T-cell (primary cell): ENCODE results near the gene SRRM2. TPM values are rescaled to one million over a fixed set of nuclear protein-coding genes. Genes with fewer than 3 reads are reported as not detected.
A peak's percentile ranks its signal among the peaks of the same experiment; 100 is the strongest.

Experiments
- ATAC-seq, 4 experiments: fragments of 200-7000 bp in 3 of 4; fragments of 150-1000 bp in 1 of 4; cut with Tn5 transposase; replicated peaks in 1 of 4; 1 replicate in 3 of 4; 2 replicates in 1 of 4; pipeline ENCODE4 v1.10.0; 2021; ENCODE audit warnings: moderate library complexity in 3 of 4, mild to moderate bottlenecking in 2 of 4, moderate number of reproducible peaks in 1 of 4
- CTCF ChIA-PET, 2 donors: fragments of 300-600 bp; sonication (Branson Sonifier 250); formaldehyde crosslinking; loops; one replicate each; lab custom pipeline; 2022; ENCODE audit warnings: antibody characterized with exemption in 2 of 2; lab: Charles Lee
- POLR2A ChIA-PET, 2 donors: fragments of 300-600 bp; sonication (Branson Sonifier 250); formaldehyde crosslinking; loops; one replicate each; lab custom pipeline; 2022; ENCODE audit warnings: antibody characterized with exemption in 2 of 2; lab: Charles Lee
- DNase-seq, 35 experiments: peaks; one replicate each; pipeline versions ENCODE4 v3.0.0 to v3.0.0-alpha.2; 2013 to 2023
- H3K27ac ChIP-seq: one replicate; pipeline ENCODE4 v1.5.1; 2013; ENCODE audit warnings: low read length
- H3K27me3 ChIP-seq, 2 experiments: replicated peaks in 1 of 2; 1 replicate in 1 of 2; 2 replicates in 1 of 2; pipeline versions ENCODE4 v1.6.1 to v1.7.0; 2013; ENCODE audit warnings: low read length in 1 of 2, mixed read lengths in 1 of 2; ENCODE audit not compliant: control insufficient read depth in 2 of 2, insufficient read depth in 2 of 2; ENCODE audit errors: extremely low read depth in 1 of 2
- H3K36me3 ChIP-seq, 2 donors: 1 replicate in 1 of 2; 2 replicates in 1 of 2; pipeline versions ENCODE4 v1.6.1 to v1.7.0; 2013; ENCODE audit warnings: low read length in 1 of 2; ENCODE audit not compliant: control insufficient read depth in 2 of 2, insufficient read depth in 1 of 2; ENCODE audit errors: extremely low read depth in 1 of 2
- H3K4me1 ChIP-seq, 2 experiments: 1 replicate in 1 of 2; 2 replicates in 1 of 2; pipeline versions ENCODE4 v1.6.1 to v1.7.0; 2013; ENCODE audit warnings: low read length in 2 of 2, mixed read lengths in 1 of 2; ENCODE audit not compliant: insufficient read depth in 2 of 2, control insufficient read depth in 1 of 2; ENCODE audit errors: extremely low read depth in 1 of 2
- H3K4me3 ChIP-seq, 2 donors: 1 replicate in 1 of 2; 2 replicates in 1 of 2; pipeline versions ENCODE4 v1.5.1 to v1.7.0; 2013; ENCODE audit warnings: mild to moderate bottlenecking in 2 of 2, low read length in 1 of 2, moderate library complexity in 1 of 2; ENCODE audit not compliant: control insufficient read depth in 1 of 2; ENCODE audit errors: extremely low read depth in 1 of 2
- H3K9me3 ChIP-seq: 2 replicates; pipeline ENCODE4 v1.7.0; 2013
- H3K27ac Mint-ChIP-seq, 2 donors: one replicate each; pipeline ENCODE4 v1.8.0; 2020 to 2021; ENCODE audit warnings: mild to moderate bottlenecking in 2 of 2, mixed read lengths in 2 of 2
- H3K27me3 Mint-ChIP-seq, 2 donors: one replicate each; pipeline ENCODE4 v1.8.0; 2021 to 2022; ENCODE audit warnings: mixed read lengths in 2 of 2
- H3K36me3 Mint-ChIP-seq: one replicate; pipeline ENCODE4 v1.8.0; 2021; ENCODE audit warnings: mixed read lengths
- H3K4me1 Mint-ChIP-seq, 3 donors: one replicate each; pipeline ENCODE4 v1.8.0; 2020 to 2022; ENCODE audit warnings: mixed read lengths in 3 of 3, mild to moderate bottlenecking in 1 of 3
- H3K4me3 Mint-ChIP-seq, 3 donors: one replicate each; pipeline ENCODE4 v1.8.0; 2020 to 2022; ENCODE audit warnings: mild to moderate bottlenecking in 3 of 3, mixed read lengths in 3 of 3, moderate library complexity in 3 of 3
- H3K9me3 Mint-ChIP-seq, 3 donors: one replicate each; pipeline ENCODE4 v1.8.0; 2020 to 2022; ENCODE audit warnings: mixed read lengths in 3 of 3
- WGBS: methylation state at CpG from one replicate; pipeline ENCODE4 v1.1.5; 2013; ENCODE audit warnings: missing lambda C conversion rate; ENCODE audit not compliant: insufficient coverage; 5-methylcytosine and 5-hydroxymethylcytosine counted together
- total RNA-seq, 35 experiments: library from RNA in 6 of 35; stranded (reverse) in 6 of 35; fragments of 120-200 nt in 1 of 35; gene quantifications; one replicate each; pipeline versions ENCODE4 v1.2.1 to v1.2.4 and lab custom pipeline; 2013 to 2026

SRRM2 gene
- total RNA-seq, 5 donors from 2014 or later (not counting 1 experiment from before 2014, with no cell fraction given) = 784 to 1,343 (median 947) TPM

- H3K36me3 ChIP-seq = peaks cover 0 to under 1% of the 10 kb centered on the region in 2 donors
- DNase-seq (no peak), ATAC-seq (no peak)
- H3K9me3 Mint-ChIP-seq = peaks cover 0 to 3% (median 0%) of the 10 kb centered on the region in 3 donors
- CTCF ChIA-PET = no interaction called here
- peaks cover 12 to 33% of the 10 kb centered on the region in 2 experiments for H3K4me1 ChIP-seq
- H3K27ac Mint-ChIP-seq = no peak overlapping the region
- peaks cover 22 to 31% (median 26%) of the 10 kb centered on the region in 3 donors for H3K4me1 Mint-ChIP-seq
- H3K27me3 ChIP-seq = peaks cover 0 to under 1% of the 10 kb centered on the region in 2 experiments
- no peak overlapping the region for H3K4me3 Mint-ChIP-seq
- H3K36me3 Mint-ChIP-seq = peaks cover 4% of the 10 kb centered on the region
- no peak overlapping the region for H3K27ac ChIP-seq
- H3K9me3 ChIP-seq = no peaks in the 10 kb centered on the region
- H3K27me3 Mint-ChIP-seq = no peaks in the 10 kb centered on the region
- no peak overlapping the region for H3K4me3 ChIP-seq
- POLR2A ChIA-PET = no interaction called here
- WGBS = 0% methylated on average over 1 of the region's 6 CpGs
These were observed 2.5 kb upstream of the SRRM2 start for GRCh38 chr16:2749936-2750335.

- Histone ChIP-seq H3K4me3 (peak overlapping the region; percentile 75 to 90), H3K27me3 (no peaks in the 10 kb centered on the region), H3K9me3 (no peaks in the 10 kb centered on the region), H3K27ac (peak overlapping the region; percentile 98), H3K36me3 (peaks cover 5 to 7% of the 10 kb centered on the region in 2 donors), H3K4me1 (peaks cover 22 to 49% of the 10 kb centered on the region in 2 experiments)
- POLR2A ChIA-PET = no interaction called here
- Mint-ChIP-seq H3K4me1 (peaks cover 38 to 46% (median 40%) of the 10 kb centered on the region in 3 donors), H3K36me3 (peaks cover 7% of the 10 kb centered on the region), H3K27me3 (no peaks in the 10 kb centered on the region), H3K4me3 (peak overlapping the region; percentile 91 to 93 (median 91)), H3K27ac (peak overlapping the region; percentile 99 to 100), H3K9me3 (peaks cover 0 to 3% (median 0%) of the 10 kb centered on the region in 3 donors)
- ATAC-seq (no peak), DNase-seq (peak in 2 of 35 experiments; percentile 18 to 26)
- CTCF ChIA-PET = no interaction called here
- WGBS = 61% methylated on average over 22 of the region's 23 CpGs
These were observed 832 bp upstream of the SRRM2 start for GRCh38 chr16:2751577-2752034.

GRCh38 chr16:2752850-2753732 is 653 bp downstream of the SRRM2 start:
- WGBS = 0% methylated on average over 29 of the region's 82 CpGs
- Histone ChIP-seq H3K9me3 (no peaks in the 10 kb centered on the region), H3K4me3 (peak overlapping the region; percentile 75 to 90), H3K27me3 (no peaks in the 10 kb centered on the region), H3K4me1 (peaks cover 22 to 51% of the 10 kb centered on the region in 2 experiments), H3K36me3 (peaks cover 10 to 22% of the 10 kb centered on the region in 2 donors), H3K27ac (peak overlapping the region; percentile 98)
- peak in 24 of 35 experiments; percentile 17 to 76 (median 47) for DNase-seq
- peak; percentile 33 to 40 (median 39) for ATAC-seq
- peaks cover 20% of the 10 kb centered on the region for H3K36me3 Mint-ChIP-seq
- H3K4me3 Mint-ChIP-seq = peak overlapping the region; percentile 91 to 93 (median 91)
- peaks cover 51 to 60% (median 55%) of the 10 kb centered on the region in 3 donors for H3K4me1 Mint-ChIP-seq
- H3K27ac Mint-ChIP-seq = peak overlapping the region; percentile 85 to 93
- H3K27me3 Mint-ChIP-seq = no peaks in the 10 kb centered on the region
- peaks cover 0 to 3% (median 0%) of the 10 kb centered on the region in 3 donors for H3K9me3 Mint-ChIP-seq
- CTCF ChIA-PET = no interaction called here
- POLR2A ChIA-PET = interaction anchor here (0.6 to 1.1 kb wide), 5 partner anchors 10 to 501 kb away, joined by 3 to 8 read pairs (median 4); no protein-coding TSS in a partner anchor

- Mint-ChIP-seq H3K9me3 (peaks cover 0 to 3% (median 0%) of the 10 kb centered on the region in 3 donors), H3K4me3 (peak overlapping the region; percentile 88 to 91 (median 91)), H3K27ac (peak overlapping the region; percentile 85 to 93), H3K27me3 (no peaks in the 10 kb centered on the region), H3K4me1 (peaks cover 55 to 64% (median 58%) of the 10 kb centered on the region in 3 donors), H3K36me3 (peaks cover 26% of the 10 kb centered on the region)
- no peaks in the 10 kb centered on the region for H3K9me3 ChIP-seq
- H3K27me3 ChIP-seq = no peaks in the 10 kb centered on the region
- peak overlapping the region; percentile 75 to 90 for H3K4me3 ChIP-seq
- peak overlapping the region; percentile 98 for H3K27ac ChIP-seq
- DNase-seq = no peak
- no peak for ATAC-seq
- no CpG with 5 or more reads among the region's 7 CpGs for WGBS
- ChIA-PET POLR2A (interaction anchor here (0.6 to 1.1 kb wide), 2 partner anchors 9 to 11 kb away, joined by 4 read pairs; no protein-coding TSS in a partner anchor), CTCF (no interaction called here)
- peaks cover 22 to 51% of the 10 kb centered on the region in 2 experiments for H3K4me1 ChIP-seq
- peaks cover 10 to 28% of the 10 kb centered on the region in 2 donors for H3K36me3 ChIP-seq
These were observed 1.2 kb downstream of the SRRM2 start for GRCh38 chr16:2753733-2754020.

GRCh38 chr16:2755158-2755557 is 2.7 kb downstream of the SRRM2 start:
- ChIA-PET POLR2A (interaction anchor here in 1 of 2 donors (1.0 kb wide), 1 partner anchor 16 kb away, joined by 12 read pairs; no protein-coding TSS in a partner anchor), CTCF (no interaction called here)
- H3K27me3 Mint-ChIP-seq = no peaks in the 10 kb centered on the region
- ATAC-seq (no peak), DNase-seq (no peak)
- H3K4me3 Mint-ChIP-seq = peak overlapping the region; percentile 88 to 91 (median 91)
- H3K36me3 Mint-ChIP-seq = peaks cover 38% of the 10 kb centered on the region
- Histone ChIP-seq H3K27me3 (no peaks in the 10 kb centered on the region), H3K9me3 (no peaks in the 10 kb centered on the region), H3K27ac (peak overlapping the region; percentile 37), H3K4me3 (peak overlapping the region in 1 of 2 donors; percentile 15), H3K36me3 (peaks cover 10 to 43% of the 10 kb centered on the region in 2 donors), H3K4me1 (peaks cover 22 to 51% of the 10 kb centered on the region in 2 experiments)
- H3K27ac Mint-ChIP-seq = peak overlapping the region; percentile 7 to 93
- WGBS = 35% methylated on average over 3 of the region's 3 CpGs
- peaks cover 0 to 3% (median 0%) of the 10 kb centered on the region in 3 donors for H3K9me3 Mint-ChIP-seq
- peaks cover 64 to 74% (median 68%) of the 10 kb centered on the region in 3 donors for H3K4me1 Mint-ChIP-seq
